ENCODE measurements around the gene GADD45G. TPM values are rescaled to one million over a fixed set of nuclear protein-coding genes. Genes with fewer than 3 reads are reported as not detected.
A peak's percentile ranks its signal among the peaks of the same experiment; 100 is the strongest.

GADD45G gene
- total RNA-seq, 1 donor from 2014 or later, result 19.8 TPM

DNA sequence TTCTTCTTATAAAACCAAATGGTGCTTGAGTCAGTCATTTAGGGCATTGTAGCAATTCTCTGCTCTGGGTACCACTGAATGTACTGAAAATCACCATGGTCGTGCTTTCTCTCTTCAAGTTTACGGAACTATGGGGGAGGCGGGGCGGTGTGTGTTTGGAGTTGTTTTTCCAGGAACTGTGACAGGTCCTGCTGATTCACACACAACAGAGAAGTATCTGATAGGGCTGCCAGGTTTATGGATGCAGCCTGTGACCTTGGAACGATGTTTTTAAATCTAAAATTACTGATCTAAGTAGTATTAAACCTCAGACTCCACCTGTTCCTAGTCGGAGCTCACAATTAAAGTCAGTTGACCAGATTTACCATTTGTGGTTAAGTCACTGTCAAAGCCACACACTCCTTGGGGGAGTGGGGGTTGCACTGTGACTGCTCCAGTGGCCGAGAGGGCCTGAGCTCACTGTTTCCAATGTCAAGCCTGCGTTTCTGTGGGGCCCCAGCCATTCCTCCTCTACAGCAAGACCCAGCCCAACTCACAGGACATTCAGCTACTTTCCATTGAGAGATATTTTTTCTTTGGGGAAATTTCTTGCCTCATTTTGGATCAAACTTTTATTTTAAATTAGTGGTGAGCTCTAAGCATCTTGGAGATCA is 44.4 kb downstream of the GADD45G start:
- no peak overlapping the region for H3K27ac ChIP-seq
- DNase-seq (no peak), ATAC-seq (no peak)
- H3K4me3 ChIP-seq, result no peak overlapping the region
- no peaks in the 10 kb centered on the region for H3K27me3 ChIP-seq
- TF ChIP-seq, protein P1, sequence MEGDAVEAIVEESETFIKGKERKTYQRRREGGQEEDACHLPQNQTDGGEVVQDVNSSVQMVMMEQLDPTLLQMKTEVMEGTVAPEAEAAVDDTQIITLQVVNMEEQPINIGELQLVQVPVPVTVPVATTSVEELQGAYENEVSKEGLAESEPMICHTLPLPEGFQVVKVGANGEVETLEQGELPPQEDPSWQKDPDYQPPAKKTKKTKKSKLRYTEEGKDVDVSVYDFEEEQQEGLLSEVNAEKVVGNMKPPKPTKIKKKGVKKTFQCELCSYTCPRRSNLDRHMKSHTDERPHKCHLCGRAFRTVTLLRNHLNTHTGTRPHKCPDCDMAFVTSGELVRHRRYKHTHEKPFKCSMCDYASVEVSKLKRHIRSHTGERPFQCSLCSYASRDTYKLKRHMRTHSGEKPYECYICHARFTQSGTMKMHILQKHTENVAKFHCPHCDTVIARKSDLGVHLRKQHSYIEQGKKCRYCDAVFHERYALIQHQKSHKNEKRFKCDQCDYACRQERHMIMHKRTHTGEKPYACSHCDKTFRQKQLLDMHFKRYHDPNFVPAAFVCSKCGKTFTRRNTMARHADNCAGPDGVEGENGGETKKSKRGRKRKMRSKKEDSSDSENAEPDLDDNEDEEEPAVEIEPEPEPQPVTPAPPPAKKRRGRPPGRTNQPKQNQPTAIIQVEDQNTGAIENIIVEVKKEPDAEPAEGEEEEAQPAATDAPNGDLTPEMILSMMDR (IDR thresholded peaks at IDR 0.05), result no peak
- H3K4me1 ChIP-seq, result no peaks in the 10 kb centered on the region
- H3K36me3 ChIP-seq, result no peaks in the 10 kb centered on the region
- intact Hi-C loops (cut with DNase I), result no loop called here
- H3K9me3 ChIP-seq, result no peaks in the 10 kb centered on the region

DNA sequence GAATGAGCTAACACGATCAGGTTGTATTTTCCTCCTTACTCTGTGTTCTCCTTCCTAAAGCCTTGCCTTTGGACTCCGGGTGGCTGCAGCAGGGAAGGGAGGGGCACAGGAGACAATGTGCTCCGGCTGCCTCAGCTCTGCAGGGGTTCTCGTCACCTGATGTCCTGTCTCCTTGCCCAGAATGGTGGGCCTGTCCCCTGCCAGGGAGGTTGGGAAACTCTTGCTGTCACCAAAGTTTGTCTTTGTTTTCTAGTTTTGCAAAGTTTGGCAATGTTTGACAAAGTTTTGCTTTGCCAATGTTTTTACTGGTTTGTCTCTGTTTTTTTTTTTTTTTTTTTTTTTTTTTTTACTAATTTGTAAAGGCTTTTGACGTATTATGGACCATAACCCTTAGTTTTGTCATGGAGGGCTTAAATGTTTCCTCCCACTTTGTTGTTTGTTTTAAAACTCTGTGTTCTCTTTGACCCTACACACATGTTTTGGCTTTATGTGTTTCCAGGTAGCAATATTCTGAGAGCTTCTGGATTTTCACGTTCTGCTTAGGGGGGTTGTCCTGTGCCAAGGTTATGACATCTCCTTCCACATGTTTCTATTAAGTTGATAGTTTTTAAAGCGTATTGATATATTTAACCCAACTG is 49.3 kb downstream of the GADD45G start:
- Histone ChIP-seq H3K4me3 (no peak overlapping the region), H3K36me3 (no peaks in the 10 kb centered on the region), H3K9me3 (no peaks in the 10 kb centered on the region), H3K4me1 (peaks cover 23% of the 10 kb centered on the region), H3K27ac (no peak overlapping the region), H3K27me3 (no peaks in the 10 kb centered on the region)
- TF ChIP-seq, protein P1 (IDR thresholded peaks at IDR 0.05), result no peak
- intact Hi-C loops (cut with DNase I), result no loop called here
- DNase-seq, result peak; percentile 40
- ATAC-seq, result no peak

DNA sequence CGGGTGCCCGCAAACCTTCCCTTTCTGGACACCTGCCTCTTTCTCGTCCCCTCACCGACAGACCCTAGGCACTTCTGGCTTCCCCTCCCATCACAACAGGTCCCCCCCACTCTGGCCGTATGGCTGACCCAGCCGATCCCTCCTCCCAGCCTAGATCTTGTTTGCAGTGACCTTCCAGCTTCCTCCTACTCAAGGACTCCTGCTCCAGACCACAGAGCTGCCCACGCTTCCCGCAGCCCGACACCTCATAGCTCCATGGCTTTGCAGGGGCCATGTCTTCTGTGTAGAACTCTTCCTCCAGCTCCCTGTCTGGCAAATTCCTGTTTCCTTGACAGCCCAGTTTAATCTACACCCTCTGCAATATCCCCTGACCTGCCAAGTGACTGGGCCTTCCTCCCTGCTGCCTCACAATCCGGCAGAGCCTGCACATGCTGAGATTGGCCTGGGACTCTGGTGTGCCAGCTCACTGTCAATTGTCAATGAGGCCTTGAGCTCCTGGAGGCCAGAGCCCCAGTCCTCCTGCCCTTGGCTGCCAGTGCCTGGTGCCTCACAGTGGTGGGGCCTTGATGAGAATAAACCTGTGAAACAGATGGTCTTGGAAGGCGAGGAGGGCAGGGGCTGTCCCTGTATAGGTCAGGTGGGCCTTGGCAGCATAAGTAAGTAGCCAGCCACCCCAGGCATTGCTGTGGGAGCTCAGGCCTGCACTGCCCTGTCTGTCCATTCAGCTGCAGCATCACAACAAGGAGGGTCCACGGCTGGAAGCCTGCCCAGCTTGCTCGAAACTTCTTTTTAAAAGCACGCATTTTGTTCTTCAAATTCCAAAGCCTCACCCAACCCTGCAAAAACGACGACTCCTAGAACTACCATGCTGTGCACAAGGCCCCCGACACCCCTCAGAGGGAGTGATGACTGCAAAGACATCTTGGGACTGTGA is 50.5 kb downstream of the GADD45G start:
- Histone ChIP-seq H3K27me3 (no peaks in the 10 kb centered on the region), H3K27ac (peak overlapping the region; percentile 30), H3K4me3 (no peak overlapping the region), H3K9me3 (no peaks in the 10 kb centered on the region), H3K36me3 (no peaks in the 10 kb centered on the region), H3K4me1 (peaks cover 32% of the 10 kb centered on the region)
- intact Hi-C loops (cut with DNase I), result no loop called here
- peak; percentile 68 for DNase-seq
- ATAC-seq, result peak; percentile 45
- TF ChIP-seq, protein P1 (IDR thresholded peaks at IDR 0.05), result no peak

Other genes starting within 250 kb of the GADD45G start
- gene SEMA4D, start 106.9 kb upstream of the GADD45G start, total RNA-seq, result 46.2 TPM

Measured in upper lobe of right lung (tissue), 1 donor.